Loucy (cell line): ENCODE data around the gene SGK1.

Experiments
- EZH2phosphoT487 ChIP-seq: fragments of 200-600 bp; IDR thresholded peaks from 2 replicates; pipeline ENCODE4 v1.6.1; 2018; ENCODE audit warnings: antibody characterized with exemption, mild to moderate bottlenecking, moderate library complexity, borderline replicate concordance
- TF ChIP-seq, protein P1 (sequence below): fragments of 200-600 bp; sonication (generic); conservative IDR thresholded peaks from 2 replicates; pipeline ENCODE4 v1.5.1; 2014; ENCODE audit warnings: mild to moderate bottlenecking, antibody characterized with exemption, low read length

DNA sequence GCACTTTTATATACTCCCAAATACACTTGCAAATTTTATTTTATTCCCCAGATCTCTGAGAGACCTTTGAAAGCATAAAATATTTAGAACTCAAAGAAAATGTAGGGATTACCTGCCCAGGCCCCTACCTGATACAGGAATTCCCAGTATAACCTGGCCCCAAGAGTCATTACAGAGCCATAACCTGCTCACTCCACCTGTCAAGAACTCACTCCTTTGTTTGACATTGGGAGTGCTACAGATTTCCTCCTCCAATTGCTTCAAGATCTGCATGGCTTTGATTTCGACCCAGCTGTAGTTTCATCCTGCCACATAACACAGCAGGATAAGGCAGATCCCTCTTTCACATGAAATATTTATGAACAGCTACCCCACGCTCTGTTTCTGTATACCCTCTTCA, 169.3 kb downstream of the SGK1 start:
- TF ChIP-seq, protein P1, sequence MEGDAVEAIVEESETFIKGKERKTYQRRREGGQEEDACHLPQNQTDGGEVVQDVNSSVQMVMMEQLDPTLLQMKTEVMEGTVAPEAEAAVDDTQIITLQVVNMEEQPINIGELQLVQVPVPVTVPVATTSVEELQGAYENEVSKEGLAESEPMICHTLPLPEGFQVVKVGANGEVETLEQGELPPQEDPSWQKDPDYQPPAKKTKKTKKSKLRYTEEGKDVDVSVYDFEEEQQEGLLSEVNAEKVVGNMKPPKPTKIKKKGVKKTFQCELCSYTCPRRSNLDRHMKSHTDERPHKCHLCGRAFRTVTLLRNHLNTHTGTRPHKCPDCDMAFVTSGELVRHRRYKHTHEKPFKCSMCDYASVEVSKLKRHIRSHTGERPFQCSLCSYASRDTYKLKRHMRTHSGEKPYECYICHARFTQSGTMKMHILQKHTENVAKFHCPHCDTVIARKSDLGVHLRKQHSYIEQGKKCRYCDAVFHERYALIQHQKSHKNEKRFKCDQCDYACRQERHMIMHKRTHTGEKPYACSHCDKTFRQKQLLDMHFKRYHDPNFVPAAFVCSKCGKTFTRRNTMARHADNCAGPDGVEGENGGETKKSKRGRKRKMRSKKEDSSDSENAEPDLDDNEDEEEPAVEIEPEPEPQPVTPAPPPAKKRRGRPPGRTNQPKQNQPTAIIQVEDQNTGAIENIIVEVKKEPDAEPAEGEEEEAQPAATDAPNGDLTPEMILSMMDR: no peak
- TF ChIP-seq EZH2phosphoT487: no peak
